ENCODE data around the gene RASSF3. TPM values are rescaled to one million over a fixed set of nuclear protein-coding genes. Genes with fewer than 3 reads are reported as not detected.
A peak's percentile ranks its signal among the peaks of the same experiment; 100 is the strongest.

RASSF3 gene
- total RNA-seq, 6 experiments from 2014 or later, result 5.8 to 27.3 (median 10.6) TPM

- no peaks in the 10 kb centered on the region for H3K4me1 ChIP-seq
- H3K9me3 ChIP-seq, result no peaks in the 10 kb centered on the region
- no peak overlapping the region for H3K27ac ChIP-seq
- DNase-seq (no peak), ATAC-seq (no peak)
- TF ChIP-seq POLR2A (IDR thresholded peaks at IDR 0.05) (no peak), CTCF (IDR thresholded peaks at IDR 0.05) (no peak)
- intact Hi-C loops (cut with DNase I), result no loop called here
- peaks cover 0 to 27% (median 21%) of the 10 kb centered on the region in 4 donors for H3K36me3 ChIP-seq
- no peaks in the 10 kb centered on the region for H3K27me3 ChIP-seq
- H3K4me3 ChIP-seq, result no peak overlapping the region
These were observed 125.1 kb downstream of the RASSF3 start for GRCh38 chr12:64735442-64735841.

DNA sequence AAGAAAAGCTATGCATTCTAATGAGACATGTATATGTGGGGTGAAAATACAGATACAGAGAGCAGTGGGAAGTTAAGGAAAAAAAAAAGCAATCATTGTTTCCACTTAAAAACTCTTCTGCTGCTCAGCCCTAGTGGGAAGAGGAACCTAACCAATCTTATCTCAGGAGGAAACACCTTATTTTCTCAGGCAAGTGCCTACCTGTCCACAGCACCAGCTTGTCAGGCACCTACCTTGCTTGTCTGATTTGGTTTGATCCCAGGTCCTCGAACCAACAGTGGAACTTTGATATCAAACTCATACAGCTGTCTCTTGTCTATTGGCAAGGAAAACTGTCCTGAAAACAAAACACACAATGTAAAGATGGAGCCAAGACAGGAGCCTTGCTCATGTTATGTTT lies 126.5 kb downstream of the RASSF3 start:
- WGBS (ENCODE audit: insufficient coverage, low coverage, low lambda C conversion rate, missing lambda C conversion rate), result 55% methylated on average over 1 of the region's 1 CpG
- DNase-seq (no peak), ATAC-seq (no peak)
- no peaks in the 10 kb centered on the region for H3K4me1 ChIP-seq
- H3K9me3 ChIP-seq, result no peaks in the 10 kb centered on the region
- no peak for TF ChIP-seq CTCF (IDR thresholded peaks at IDR 0.05)
- TF ChIP-seq POLR2A (IDR thresholded peaks at IDR 0.05), result no peak
- H3K36me3 ChIP-seq, result peaks cover 0 to 27% (median 21%) of the 10 kb centered on the region in 4 donors
- intact Hi-C loops (cut with DNase I), result no loop called here
- H3K27me3 ChIP-seq, result no peaks in the 10 kb centered on the region
- no peak overlapping the region for H3K27ac ChIP-seq
- no peak overlapping the region for H3K4me3 ChIP-seq

DNA sequence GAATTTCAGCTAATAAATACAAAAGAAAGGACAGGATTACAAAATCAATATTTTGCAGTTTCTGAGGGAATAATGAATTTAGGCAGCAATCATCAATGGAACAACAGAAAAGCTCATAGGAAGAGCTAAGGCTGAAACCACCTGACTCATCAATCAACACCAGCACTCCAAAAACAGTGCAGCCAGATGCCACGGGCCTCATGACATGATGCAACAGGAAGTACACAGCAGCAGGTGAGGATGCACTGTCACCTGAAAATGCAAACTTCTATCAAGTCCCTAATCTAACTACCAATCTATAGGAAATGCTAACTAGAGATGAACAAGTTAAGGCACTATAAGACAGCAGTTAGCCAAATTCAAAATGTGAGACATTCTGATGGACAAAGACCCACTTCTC lies 127.2 kb downstream of the RASSF3 start:
- no peak overlapping the region for H3K27ac ChIP-seq
- no peak for TF ChIP-seq POLR2A (IDR thresholded peaks at IDR 0.05)
- no peak for TF ChIP-seq CTCF (IDR thresholded peaks at IDR 0.05)
- peak in 1 of 4 donors; percentile 55 for ATAC-seq
- no peaks in the 10 kb centered on the region for H3K9me3 ChIP-seq
- peaks cover 0 to 30% (median 23%) of the 10 kb centered on the region in 4 donors for H3K36me3 ChIP-seq
- DNase-seq, result no peak
- no peaks in the 10 kb centered on the region for H3K27me3 ChIP-seq
- 30% methylated on average over 1 of the region's 1 CpG for WGBS (ENCODE audit: insufficient coverage, low coverage, low lambda C conversion rate, missing lambda C conversion rate)
- no peak overlapping the region for H3K4me3 ChIP-seq
- no peaks in the 10 kb centered on the region for H3K4me1 ChIP-seq
- intact Hi-C loops (cut with DNase I), result no loop called here

DNA sequence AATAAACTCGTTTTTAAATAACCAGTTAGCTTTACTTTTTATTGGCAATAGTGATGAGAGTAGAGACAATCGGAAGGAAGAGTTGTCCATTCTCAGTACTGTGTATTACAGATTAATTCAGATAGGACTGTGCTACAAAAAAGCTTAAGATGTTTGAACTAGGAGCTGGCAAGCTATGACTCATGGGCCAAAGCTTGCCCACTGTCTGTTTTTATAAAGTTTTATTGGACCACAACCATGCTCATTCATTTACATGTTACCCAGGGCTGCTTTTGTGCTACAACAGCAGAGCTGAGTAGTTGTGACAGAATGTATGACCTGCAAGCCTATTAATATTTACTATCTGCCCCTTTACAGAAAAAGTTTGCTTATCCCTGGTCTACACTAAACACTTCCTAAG lies 129.5 kb downstream of the RASSF3 start:
- Histone ChIP-seq H3K27me3 (no peaks in the 10 kb centered on the region), H3K4me3 (no peak overlapping the region), H3K36me3 (peaks cover 0 to 52% (median 33%) of the 10 kb centered on the region in 4 donors), H3K9me3 (no peaks in the 10 kb centered on the region), H3K27ac (no peak overlapping the region), H3K4me1 (no peaks in the 10 kb centered on the region)
- ATAC-seq (no peak), DNase-seq (no peak)
- intact Hi-C loops (cut with DNase I), result no loop called here
- 89% methylated on average over 2 of the region's 2 CpGs for WGBS (ENCODE audit: insufficient coverage, low coverage, low lambda C conversion rate, missing lambda C conversion rate)
- TF ChIP-seq CTCF (IDR thresholded peaks at IDR 0.05) (no peak), POLR2A (IDR thresholded peaks at IDR 0.05) (no peak)

DNA sequence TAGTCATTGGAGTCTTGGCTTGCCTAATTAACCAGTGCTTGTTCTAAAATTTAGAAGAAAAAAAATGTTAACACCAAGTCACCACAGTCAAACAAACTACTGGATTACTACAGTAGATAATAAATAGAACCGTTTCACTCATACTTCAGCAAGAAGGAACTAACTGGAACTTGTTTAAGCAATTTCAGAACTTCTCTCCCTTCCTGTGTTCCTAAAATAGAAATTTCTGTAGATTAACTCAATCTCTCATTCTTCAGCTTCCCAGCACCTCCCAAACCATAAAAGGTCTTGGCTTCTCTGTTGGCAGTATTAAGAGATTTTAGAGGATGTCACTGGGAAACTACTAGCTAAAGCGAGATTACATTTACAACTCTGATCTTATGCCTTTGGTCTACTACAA lies 130.4 kb downstream of the RASSF3 start:
- 52% methylated on average over 2 of the region's 2 CpGs for WGBS (ENCODE audit: insufficient coverage, low coverage, low lambda C conversion rate, missing lambda C conversion rate)
- Histone ChIP-seq H3K4me3 (no peak overlapping the region), H3K4me1 (no peaks in the 10 kb centered on the region), H3K9me3 (no peaks in the 10 kb centered on the region), H3K36me3 (peaks cover 0 to 60% (median 30%) of the 10 kb centered on the region in 4 donors), H3K27ac (no peak overlapping the region), H3K27me3 (no peaks in the 10 kb centered on the region)
- DNase-seq (no peak), ATAC-seq (no peak)
- intact Hi-C loops (cut with DNase I), result no loop called here
- TF ChIP-seq POLR2A (IDR thresholded peaks at IDR 0.05) (no peak), CTCF (IDR thresholded peaks at IDR 0.05) (no peak)
